Breast epithelium (tissue), 4 donors: ENCODE data around the gene PRKD1. TPM values are rescaled to one million over a fixed set of nuclear protein-coding genes. Genes with fewer than 3 reads are reported as not detected.

Source experiments
- DNase-seq, 2 donors: peaks; one replicate each; pipeline ENCODE4 v3.0.0-alpha.2; 2019; ENCODE audit warnings: low spot score in 2 of 2
- H3K27ac ChIP-seq, 2 donors: fragments of 200-600 bp; sonication (generic) in 1 of 2; one replicate each; pipeline ENCODE4 v1.5.1; 2016 to 2019; ENCODE audit warnings: mild to moderate bottlenecking in 1 of 2
- H3K27me3 ChIP-seq, 2 donors: fragments of 200-600 bp; sonication (generic) in 1 of 2; one replicate each; pipeline versions ENCODE4 v1.5.1 to v1.6.0; 2017 to 2019; ENCODE audit warnings: control low read depth in 1 of 2, mild to moderate bottlenecking in 1 of 2
- H3K36me3 ChIP-seq: fragments of 200-600 bp; one replicate; pipeline ENCODE4 v1.5.1; 2019
- H3K4me1 ChIP-seq, 2 donors: fragments of 200-600 bp; sonication (generic); one replicate each; pipeline ENCODE4 v1.5.1; 2016 to 2019; ENCODE audit warnings: control low read depth in 1 of 2
- H3K4me3 ChIP-seq, 3 donors: fragments of 200-600 bp; sonication (generic); 1 replicate in 2 of 3; 2 replicates in 1 of 3; pipeline ENCODE4 v1.5.1; 2016 to 2019; ENCODE audit warnings: mild to moderate bottlenecking in 3 of 3, moderate library complexity in 2 of 3
- H3K9me3 ChIP-seq, 2 donors: fragments of 200-600 bp; sonication (generic) in 1 of 2; one replicate each; pipeline ENCODE4 v1.5.1; 2016 to 2019; ENCODE audit warnings: control low read depth in 1 of 2
- CTCF ChIP-seq, 3 donors: fragments of 450-650 bp; IDR thresholded peaks; one replicate each; pipeline ENCODE4 v1.5.1; 2016 to 2017; ENCODE audit warnings: antibody characterized with exemption in 3 of 3, mild to moderate bottlenecking in 3 of 3, moderate library complexity in 3 of 3
- POLR2A ChIP-seq: fragments of 450-650 bp; IDR thresholded peaks from one replicate; pipeline ENCODE4 v1.6.1; 2016; ENCODE audit warnings: antibody characterized with exemption, mild to moderate bottlenecking, moderate library complexity
- POLR2AphosphoS5 ChIP-seq, 3 donors: sonication (generic); formaldehyde crosslinking; IDR thresholded peaks; one replicate each; pipeline ENCODE4 v1.6.1; 2017; ENCODE audit warnings: antibody characterized with exemption in 3 of 3
- intact Hi-C: fragments of 100-400 bp; cut with DNase I; formaldehyde crosslinking; loops from one replicate; pipeline ENCODE4 v1.15.1; 2023; ENCODE audit warnings: low total_unique reads
- total RNA-seq, 3 donors: library from RNA; depleted of rRNA; stranded (reverse); fragments of >200 nt; gene quantifications; one replicate each; pipeline ENCODE4 v1.1.0, GENCODE V29; 2016

Gene PRKD1
- total RNA-seq, 3 donors from 2014 or later = 14.1 to 26.1 (median 22.7) TPM

GRCh38 chr14:29687866-29688265 is 239.8 kb downstream of the PRKD1 start:
- H3K4me3 ChIP-seq = no peak overlapping the region
- H3K4me1 ChIP-seq = no peaks in the 10 kb centered on the region
- H3K27me3 ChIP-seq = no peaks in the 10 kb centered on the region
- intact Hi-C loops = no loop called here
- H3K27ac ChIP-seq = no peak overlapping the region
- DNase-seq = no peak
- TF ChIP-seq POLR2AphosphoS5 (IDR thresholded peaks at IDR 0.05) (no peak), POLR2A (no peak), CTCF (IDR thresholded peaks at IDR 0.05) (no peak)
- no peaks in the 10 kb centered on the region for H3K36me3 ChIP-seq
- H3K9me3 ChIP-seq = no peaks in the 10 kb centered on the region

- Histone ChIP-seq H3K4me3 (no peak overlapping the region), H3K9me3 (no peaks in the 10 kb centered on the region), H3K27ac (no peak overlapping the region), H3K27me3 (no peaks in the 10 kb centered on the region), H3K4me1 (no peaks in the 10 kb centered on the region), H3K36me3 (no peaks in the 10 kb centered on the region)
- DNase-seq = no peak
- intact Hi-C loops = no loop called here
- no peak for TF ChIP-seq CTCF (IDR thresholded peaks at IDR 0.05)
- no peak for TF ChIP-seq POLR2A
- TF ChIP-seq POLR2AphosphoS5 (IDR thresholded peaks at IDR 0.05) = no peak
Measured at GRCh38 chr14:29687071-29687765, 240.4 kb downstream of the PRKD1 start.

GRCh38 chr14:29684926-29685325 is 242.7 kb downstream of the PRKD1 start:
- H3K27ac ChIP-seq = no peak overlapping the region
- no peaks in the 10 kb centered on the region for H3K36me3 ChIP-seq
- no peaks in the 10 kb centered on the region for H3K4me1 ChIP-seq
- no peak overlapping the region for H3K4me3 ChIP-seq
- intact Hi-C loops = no loop called here
- no peak for TF ChIP-seq POLR2AphosphoS5 (IDR thresholded peaks at IDR 0.05)
- TF ChIP-seq POLR2A = no peak
- no peak for TF ChIP-seq CTCF (IDR thresholded peaks at IDR 0.05)
- H3K9me3 ChIP-seq = no peaks in the 10 kb centered on the region
- H3K27me3 ChIP-seq = no peaks in the 10 kb centered on the region
- no peak for DNase-seq

GRCh38 chr14:29682789-29683188 is 244.9 kb downstream of the PRKD1 start:
- no peak for DNase-seq
- Histone ChIP-seq H3K27ac (no peak overlapping the region), H3K4me3 (no peak overlapping the region), H3K4me1 (no peaks in the 10 kb centered on the region), H3K36me3 (no peaks in the 10 kb centered on the region), H3K9me3 (no peaks in the 10 kb centered on the region), H3K27me3 (no peaks in the 10 kb centered on the region)
- no peak for TF ChIP-seq POLR2A
- no peak for TF ChIP-seq POLR2AphosphoS5 (IDR thresholded peaks at IDR 0.05)
- TF ChIP-seq CTCF (IDR thresholded peaks at IDR 0.05) = no peak
- intact Hi-C loops = no loop called here

- Histone ChIP-seq H3K27ac (no peak overlapping the region), H3K36me3 (no peaks in the 10 kb centered on the region), H3K4me3 (no peak overlapping the region), H3K27me3 (no peaks in the 10 kb centered on the region), H3K9me3 (no peaks in the 10 kb centered on the region), H3K4me1 (no peaks in the 10 kb centered on the region)
- TF ChIP-seq POLR2AphosphoS5 (IDR thresholded peaks at IDR 0.05) (no peak), POLR2A (no peak)
- no peak for DNase-seq
- intact Hi-C loops = no loop called here
Measured at GRCh38 chr14:29681316-29681715, 246.3 kb downstream of the PRKD1 start.
